ENCODE data around the gene IVD.

Gene IVD

GRCh38 chr15:40416056-40416455 is 10.5 kb downstream of the IVD start:
- DNase-seq: no peak

DNA sequence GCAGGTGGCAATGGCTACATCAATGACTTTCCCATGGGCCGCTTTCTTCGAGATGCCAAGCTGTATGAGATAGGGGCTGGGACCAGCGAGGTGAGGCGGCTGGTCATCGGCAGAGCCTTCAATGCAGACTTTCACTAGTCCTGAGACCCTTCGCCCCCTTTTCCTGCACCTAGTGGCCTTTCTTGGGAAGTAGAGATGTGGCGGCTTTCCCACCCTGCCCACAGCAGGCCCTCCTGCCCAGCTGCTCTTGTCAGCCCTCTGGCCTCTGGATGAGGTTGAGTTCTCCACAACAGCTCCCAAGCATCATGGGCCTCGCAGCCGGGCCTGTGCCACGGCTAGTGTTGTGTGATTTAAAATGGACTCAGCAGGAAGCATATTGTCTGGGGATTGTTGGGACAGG is 12.5 kb downstream of the IVD start:
- DNase-seq: no peak

DNA sequence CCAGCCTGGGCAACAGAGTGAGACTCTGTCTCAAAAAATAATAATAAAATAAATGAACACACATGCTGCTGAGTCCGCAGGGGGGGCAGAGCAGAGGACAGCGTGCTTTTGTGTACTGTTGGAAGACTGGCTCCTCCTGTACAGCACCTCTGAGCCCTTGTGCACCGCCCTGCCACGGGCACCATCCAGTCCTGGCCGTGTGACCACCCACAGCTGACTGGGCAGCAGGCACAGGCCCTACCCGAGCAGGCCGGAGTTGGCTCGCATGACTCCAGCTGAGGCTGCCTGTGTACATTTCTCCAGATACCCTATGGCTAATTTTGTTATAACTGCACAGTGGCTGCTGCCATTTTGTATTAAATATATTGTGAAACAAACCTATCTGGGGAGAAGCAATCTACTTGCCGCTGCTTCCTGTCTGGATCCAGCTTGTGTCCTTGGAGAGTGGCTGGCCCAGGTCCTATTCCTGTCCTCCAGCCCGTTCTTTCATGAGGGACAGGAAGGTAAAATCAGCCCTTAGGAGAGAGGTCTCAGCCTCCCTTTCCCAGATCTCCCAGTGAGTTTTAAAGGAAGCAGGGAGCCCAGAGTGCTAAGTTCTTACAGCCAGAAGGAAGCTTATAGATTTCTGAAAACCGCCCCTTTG is 14.6 kb downstream of the IVD start:
- no peak for DNase-seq

DNA sequence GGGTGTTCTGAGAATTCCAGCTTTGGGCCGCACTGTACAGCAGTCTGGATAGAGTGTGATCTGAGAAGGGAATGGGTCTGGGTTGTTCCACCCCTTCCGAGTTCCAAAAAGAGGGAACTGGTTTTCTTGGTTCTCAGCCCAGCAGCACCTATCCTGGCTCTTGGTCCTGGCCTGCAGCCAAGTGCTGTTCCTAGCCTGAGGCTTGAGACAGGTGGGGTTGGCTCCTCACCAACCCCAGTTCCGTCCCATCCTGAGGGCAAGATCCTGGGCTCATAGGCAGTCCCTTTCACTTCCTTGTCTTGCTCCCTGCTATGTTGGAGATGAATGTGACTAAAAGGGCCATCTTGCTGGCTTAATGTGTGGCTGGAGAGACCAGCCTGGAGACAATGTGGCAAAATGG is 15.2 kb downstream of the IVD start:
- DNase-seq: no peak

DNA sequence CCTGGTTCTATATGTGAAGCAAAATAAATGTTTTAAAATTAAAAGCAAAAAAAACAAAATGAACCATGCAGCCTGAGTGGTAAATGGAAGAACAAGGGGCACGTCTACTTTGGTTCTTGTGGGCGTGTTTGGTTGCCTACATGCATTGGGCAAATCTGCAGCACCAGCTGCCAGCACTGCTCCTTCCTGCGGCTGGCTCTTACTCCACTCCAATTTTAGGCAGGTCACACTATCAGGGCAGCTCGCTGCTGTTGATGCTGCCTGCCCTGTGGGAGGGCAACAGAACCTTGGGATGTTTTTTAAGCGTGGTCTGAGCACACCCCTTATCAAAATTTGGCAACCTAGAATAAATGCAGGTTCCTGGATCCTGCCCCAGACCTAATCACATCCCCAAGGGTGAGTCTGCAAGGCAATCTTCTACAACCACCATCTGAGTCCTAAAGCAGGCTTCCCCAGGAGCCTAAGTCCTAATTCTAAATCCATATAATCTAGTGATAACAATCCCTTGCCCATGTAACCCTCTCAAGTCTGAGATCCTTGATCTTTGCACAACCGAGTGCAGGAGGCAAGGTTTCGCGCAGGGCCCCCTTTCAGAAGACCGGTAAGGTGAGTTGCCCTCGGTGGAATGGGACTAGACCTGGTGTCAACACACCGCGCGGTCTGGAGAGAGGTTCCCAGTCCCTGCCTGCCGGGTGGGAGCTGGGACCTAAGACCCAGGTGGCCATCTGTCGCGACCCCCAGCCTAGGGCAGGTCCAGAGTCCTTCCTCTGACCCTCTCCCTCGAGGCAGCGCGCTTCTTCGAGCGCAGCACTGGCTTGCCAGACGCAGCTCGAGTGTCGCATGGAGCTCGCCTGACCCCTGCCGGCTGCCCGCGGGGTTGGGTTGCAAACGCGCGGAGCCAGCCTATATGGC is 15.9 kb downstream of the IVD start:
- DNase-seq: peak; percentile 58

DNA sequence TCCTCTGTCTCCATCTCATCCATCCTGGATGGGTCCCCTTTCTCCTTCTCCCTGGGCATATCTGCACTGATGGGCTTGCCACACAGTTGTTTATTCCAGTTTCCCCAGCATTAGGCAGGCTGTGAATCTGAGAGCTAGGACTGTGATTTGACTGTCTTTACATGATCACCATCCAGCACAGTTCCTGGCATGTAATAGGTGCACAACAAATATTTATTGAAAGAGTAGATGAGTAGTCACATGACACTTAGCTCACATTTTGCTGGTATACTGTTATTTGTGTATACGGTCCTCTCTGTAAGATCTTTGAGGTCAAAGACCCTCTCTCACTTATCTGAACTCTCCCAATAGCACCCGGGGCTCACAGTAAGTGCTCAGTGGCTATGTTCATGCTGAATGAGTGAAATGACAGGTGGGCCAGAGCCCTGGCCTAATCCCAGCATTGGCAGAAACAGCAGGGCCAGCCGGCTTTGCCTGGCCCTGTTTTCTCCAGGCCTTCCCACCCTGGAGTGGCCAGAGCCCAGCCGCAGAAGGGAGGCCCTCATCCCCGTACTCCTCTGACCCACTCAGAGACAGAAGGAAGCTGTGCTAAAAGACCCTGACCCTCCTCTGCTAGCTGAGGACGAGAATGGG is 19.0 kb downstream of the IVD start:
- no peak for DNase-seq

DNA sequence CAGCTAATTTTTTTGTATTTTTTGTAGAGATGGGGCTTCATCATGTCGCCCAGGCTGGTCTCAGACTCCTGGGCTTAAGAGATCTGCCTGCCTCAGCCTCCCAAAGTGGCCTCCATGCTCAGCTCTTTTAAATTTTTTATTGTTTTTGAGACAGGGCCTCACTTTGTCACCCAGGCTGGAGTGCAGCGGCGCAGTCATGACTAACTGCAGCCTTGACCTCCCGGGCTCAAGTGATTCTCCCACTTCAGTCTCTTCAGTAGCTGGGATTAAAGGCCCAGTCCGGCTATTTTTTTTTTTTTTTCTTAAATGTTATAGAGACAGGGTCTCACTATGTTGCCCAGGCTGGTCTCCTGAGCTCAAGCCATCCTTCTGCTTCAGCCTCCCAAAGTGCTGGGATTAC is 20.1 kb downstream of the IVD start:
- no peak for DNase-seq

DNA sequence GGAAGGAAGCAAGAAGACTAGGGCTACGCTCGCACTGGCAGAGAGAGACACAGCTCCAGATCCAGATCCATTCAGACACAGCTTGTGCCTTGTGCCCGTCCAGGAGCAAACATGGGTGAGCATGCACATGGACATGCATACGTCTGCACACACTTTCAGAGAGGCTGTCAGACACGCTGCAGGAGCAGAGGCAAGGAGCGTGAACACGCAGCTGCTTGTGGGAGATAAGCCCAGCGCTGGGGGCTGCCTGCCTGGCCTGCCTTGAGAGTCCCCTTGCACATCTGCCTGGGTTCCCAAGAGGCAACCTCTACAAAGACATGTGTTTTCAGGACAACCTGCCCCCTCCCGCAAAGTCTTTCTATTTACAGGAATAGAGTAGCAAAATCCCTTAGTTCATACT is 21.6 kb downstream of the IVD start:
- no peak for DNase-seq

- no peak for DNase-seq
These were observed 22.6 kb downstream of the IVD start for GRCh38 chr15:40428185-40428584.

- no peak for DNase-seq
These were observed 23.6 kb downstream of the IVD start for GRCh38 chr15:40429068-40429710.

GRCh38 chr15:40430271-40430805 is 24.7 kb downstream of the IVD start:
- no peak for DNase-seq

- DNase-seq: no peak
These were observed 29.6 kb downstream of the IVD start for GRCh38 chr15:40435023-40435709.

DNA sequence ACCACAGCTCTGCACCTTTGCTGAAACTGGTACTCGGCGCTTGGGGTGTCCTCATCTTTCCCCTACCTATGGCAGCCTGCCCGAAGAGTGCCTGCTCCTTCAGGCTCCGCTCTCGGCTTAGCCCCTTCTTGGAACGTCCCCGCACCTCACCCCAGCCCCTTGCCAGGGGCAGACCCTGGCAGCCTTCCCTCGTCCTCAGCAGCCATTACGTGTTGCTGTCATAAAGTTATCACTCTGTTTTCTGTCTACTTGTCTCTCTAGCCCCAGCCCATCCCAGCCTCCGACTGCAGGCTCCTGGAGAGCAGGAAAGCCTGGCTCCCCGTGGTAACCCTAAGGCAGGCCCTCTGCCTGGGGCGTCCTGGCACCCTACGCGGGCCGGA is 30.1 kb downstream of the IVD start:
- no peak for DNase-seq

DNA sequence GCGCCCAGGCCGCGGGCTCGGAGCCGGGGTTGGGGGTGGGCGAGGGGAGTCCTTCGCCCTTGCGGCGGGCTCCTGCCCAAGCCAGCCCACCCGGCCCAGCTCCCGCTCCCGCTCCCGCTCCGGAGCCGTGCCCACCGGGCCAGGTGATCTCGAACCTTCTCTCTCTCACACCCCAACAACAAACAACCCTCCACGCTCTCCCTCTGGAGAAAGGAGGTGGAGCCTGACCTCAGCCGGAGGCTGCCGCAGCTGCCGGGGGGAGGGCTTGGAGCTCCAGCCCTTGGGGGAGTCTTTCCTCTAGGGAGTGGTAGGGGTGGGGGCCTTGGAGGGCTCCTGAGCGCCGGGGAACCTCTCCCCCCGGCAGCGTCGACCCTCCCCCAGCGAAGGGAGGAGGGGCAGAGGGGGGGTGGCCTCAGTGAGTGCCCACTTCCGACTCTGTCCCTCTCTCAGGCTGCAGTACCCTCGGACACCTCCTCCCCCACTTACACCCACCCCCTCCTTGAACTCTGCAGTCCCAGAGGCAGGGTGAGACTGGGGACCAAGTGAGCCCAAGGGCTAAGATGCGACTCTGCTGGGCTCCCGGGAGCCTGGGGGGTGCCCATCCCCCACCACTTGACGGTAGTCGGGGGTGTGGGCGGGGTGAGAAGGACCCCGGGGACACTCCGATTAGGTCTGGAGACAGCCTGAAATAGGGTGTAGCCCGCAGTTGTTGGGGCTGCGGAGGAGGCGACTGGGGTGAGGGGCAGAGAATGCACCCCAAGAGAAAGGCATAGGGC is 30.7 kb downstream of the IVD start:
- no peak for DNase-seq

DNA sequence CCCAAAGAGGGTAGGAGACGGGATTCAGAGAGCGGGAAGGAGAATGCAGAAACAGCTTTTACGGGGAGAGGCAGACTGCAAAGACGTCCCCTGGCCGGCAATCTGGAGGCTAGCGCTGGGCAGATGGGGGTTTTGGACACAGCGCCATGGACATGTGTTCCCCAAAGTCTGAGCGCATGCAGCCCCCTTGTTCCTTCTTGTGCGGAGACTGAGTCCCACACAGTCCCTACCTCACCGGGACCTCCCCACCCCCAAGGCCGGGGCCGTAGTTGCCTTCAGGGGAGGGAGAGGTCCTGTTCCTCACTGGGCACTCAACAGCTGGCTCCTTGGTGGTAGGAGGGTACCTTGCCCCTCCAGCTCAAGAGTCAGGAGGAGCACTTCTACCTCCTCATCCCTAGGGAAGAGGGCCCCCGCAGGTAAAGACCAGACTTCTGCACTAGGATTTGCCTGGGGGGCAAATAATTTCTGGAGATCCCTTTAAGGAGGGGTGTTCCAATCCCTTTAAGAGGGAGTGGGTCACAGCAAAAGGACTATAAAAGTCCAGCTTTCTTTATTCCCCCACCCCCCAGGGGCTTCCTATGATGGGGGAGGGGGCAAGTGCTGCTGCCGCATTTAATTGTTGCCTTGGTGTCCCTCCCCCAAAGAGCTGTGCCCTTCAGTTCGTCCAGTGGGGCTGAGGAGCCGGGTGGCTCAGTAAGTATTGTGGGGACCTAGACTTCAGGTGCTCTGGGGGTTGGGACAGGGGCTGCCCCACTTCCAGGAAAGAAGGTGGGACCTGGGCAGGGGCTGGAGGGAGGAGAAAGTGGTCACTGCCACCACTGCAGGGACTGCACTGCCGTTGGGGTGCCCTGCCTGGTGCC is 31.5 kb downstream of the IVD start:
- DNase-seq: no peak

- DNase-seq: no peak
These were observed 32.4 kb downstream of the IVD start for GRCh38 chr15:40437752-40438687.

DNA sequence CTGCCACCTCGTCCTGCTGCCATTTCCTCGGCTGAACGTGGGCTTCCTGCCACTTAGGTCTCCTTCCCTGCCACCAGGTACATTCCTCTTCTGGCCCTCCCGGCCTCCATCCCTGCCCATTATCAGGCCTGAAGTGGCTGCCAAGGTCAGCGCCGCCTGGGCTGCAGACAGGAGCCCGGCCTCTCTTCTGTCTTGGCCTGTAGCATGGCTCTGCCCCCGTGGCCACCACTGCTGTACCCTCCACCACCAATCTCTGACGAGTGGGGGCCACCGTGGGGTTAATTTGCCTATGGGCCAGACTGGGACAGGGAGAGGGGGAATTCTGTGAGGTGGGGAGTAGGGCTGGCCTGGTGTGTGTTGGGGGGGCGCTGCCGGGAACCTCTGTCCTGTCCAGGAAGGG is 33.1 kb downstream of the IVD start:
- DNase-seq: no peak

- peak; percentile 52 for DNase-seq
These were observed 33.9 kb downstream of the IVD start for GRCh38 chr15:40439461-40439959.

DNA sequence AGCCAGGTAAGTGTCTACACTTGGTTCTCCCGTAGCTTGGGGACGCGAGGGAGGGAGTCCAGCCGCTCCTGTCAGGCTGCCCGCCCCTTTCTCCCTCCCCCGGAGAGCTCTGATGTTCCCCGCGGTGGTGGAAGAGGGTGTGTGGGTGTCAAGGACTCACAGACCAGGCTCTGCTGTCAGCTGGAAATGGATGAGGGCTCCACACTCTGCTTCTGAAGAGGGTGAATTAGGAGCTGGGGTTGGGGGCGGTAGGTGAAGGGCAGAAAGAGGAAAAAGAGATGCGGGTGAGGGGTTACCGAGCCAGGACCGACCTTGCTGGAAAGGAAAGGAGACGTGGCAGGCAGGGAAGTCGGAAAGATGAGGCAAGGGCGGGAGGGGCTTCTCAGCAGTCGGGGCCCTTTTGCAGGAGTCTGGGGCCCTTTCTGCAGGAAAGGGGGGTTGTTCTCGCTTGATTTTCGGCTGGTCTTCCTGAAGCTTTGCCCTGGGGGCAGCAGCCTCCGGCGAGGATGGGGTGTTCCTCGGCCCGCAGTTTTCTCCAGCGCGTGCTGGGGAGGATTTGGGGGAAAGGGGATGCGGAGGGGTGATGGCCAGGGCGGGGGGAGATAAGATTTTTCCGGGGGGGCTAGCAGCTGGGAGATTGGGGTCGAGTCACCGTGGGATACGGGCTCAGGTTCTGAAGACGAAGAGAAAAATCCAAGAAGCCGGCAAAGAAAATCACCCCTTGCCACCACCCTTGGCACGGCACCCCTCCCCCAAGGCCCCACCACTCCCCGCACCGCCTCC is 34.6 kb downstream of the IVD start:
- no peak for DNase-seq

Data from 8988T (cell line).